DND-41 (cell line): ENCODE data around the gene TPK1.

Experiments used
- EZH2 ChIP-seq: IDR thresholded peaks from 3 replicates; pipeline ENCODE4 v1.6.1; 2012; ENCODE audit warnings: borderline replicate concordance, low read depth, mild to moderate bottlenecking, moderate library complexity, low read length, inconsistent platforms; ENCODE audit not compliant: severe bottlenecking
- TF ChIP-seq, protein P1 (sequence below): IDR thresholded peaks from 2 replicates; pipeline ENCODE4 v1.5.1; 2012; ENCODE audit warnings: borderline replicate concordance, low read length, moderate library complexity, mild to moderate bottlenecking; ENCODE audit not compliant: poor library complexity, severe bottlenecking; ENCODE audit errors: extremely low read depth

DNA sequence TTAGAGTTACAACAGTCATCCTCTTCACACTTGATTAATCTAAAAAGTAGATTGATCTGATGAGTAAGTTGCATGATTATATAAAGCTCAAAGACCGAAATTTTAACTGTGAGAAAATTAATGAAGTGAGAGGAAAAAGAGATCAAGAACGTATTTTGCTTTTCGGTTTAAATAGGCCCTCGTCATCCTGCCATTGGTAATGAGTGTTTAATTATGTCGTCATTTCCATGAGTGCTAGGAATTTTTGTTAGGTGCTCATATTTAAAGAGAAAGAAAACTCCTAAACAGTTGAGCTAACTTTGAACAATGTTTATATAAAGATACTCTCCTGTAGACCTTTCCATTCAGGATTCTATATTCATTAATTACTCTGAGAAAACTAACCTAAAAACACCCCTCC, 159.4 kb downstream of the TPK1 start:
- TF ChIP-seq, protein P1, sequence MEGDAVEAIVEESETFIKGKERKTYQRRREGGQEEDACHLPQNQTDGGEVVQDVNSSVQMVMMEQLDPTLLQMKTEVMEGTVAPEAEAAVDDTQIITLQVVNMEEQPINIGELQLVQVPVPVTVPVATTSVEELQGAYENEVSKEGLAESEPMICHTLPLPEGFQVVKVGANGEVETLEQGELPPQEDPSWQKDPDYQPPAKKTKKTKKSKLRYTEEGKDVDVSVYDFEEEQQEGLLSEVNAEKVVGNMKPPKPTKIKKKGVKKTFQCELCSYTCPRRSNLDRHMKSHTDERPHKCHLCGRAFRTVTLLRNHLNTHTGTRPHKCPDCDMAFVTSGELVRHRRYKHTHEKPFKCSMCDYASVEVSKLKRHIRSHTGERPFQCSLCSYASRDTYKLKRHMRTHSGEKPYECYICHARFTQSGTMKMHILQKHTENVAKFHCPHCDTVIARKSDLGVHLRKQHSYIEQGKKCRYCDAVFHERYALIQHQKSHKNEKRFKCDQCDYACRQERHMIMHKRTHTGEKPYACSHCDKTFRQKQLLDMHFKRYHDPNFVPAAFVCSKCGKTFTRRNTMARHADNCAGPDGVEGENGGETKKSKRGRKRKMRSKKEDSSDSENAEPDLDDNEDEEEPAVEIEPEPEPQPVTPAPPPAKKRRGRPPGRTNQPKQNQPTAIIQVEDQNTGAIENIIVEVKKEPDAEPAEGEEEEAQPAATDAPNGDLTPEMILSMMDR, result no peak
- TF ChIP-seq EZH2, result no peak
